Heart right ventricle (tissue), 16 donors: ENCODE measurements around the gene SIGLEC9. TPM values are rescaled to one million over a fixed set of nuclear protein-coding genes. Genes with fewer than 3 reads are reported as not detected.

Source experiments
- ATAC-seq, 8 donors: fragments of 200-7000 bp; cut with Tn5 transposase; one replicate each; pipeline ENCODE4 v1.9.1; 2020; ENCODE audit warnings: mild to moderate bottlenecking in 8 of 8, moderate library complexity in 8 of 8, moderate number of reproducible peaks in 1 of 8
- DNase-seq, 2 donors: peaks; one replicate each; pipeline ENCODE4 v3.0.0-alpha.2; 2020
- H3K27ac ChIP-seq, 10 donors: fragments of 200-600 bp; sonication (generic) in 2 of 10; one replicate each; pipeline versions ENCODE4 v1.5.0 to v1.8.0; 2020 to 2022; ENCODE audit warnings: mild to moderate bottlenecking in 3 of 10
- H3K27me3 ChIP-seq, 7 donors: fragments of 200-600 bp; one replicate each; pipeline ENCODE4 v1.8.0; 2021 to 2022; ENCODE audit warnings: mild to moderate bottlenecking in 2 of 7
- H3K36me3 ChIP-seq, 9 donors: fragments of 200-600 bp; sonication (generic) in 1 of 9; one replicate each; pipeline versions ENCODE4 v1.5.0 to v1.8.0; 2020 to 2022; ENCODE audit warnings: mild to moderate bottlenecking in 2 of 9
- H3K4me1 ChIP-seq, 9 donors: fragments of 200-600 bp; sonication (generic) in 1 of 9; one replicate each; pipeline versions ENCODE4 v1.5.0 to v1.8.0; 2020 to 2022; ENCODE audit warnings: mild to moderate bottlenecking in 4 of 9
- H3K4me3 ChIP-seq, 10 donors: fragments of 200-600 bp; sonication (generic) in 2 of 10; one replicate each; pipeline versions ENCODE4 v1.5.0 to v1.8.0; 2020 to 2022; ENCODE audit warnings: mild to moderate bottlenecking in 7 of 10, moderate library complexity in 2 of 10
- H3K9me3 ChIP-seq, 11 donors: fragments of 200-600 bp in 10 of 11; sonication (generic) in 2 of 11; one replicate each; pipeline versions ENCODE4 v1.5.0 to v1.8.0; 2013 to 2022; ENCODE audit warnings: mild to moderate bottlenecking in 2 of 11, control low read depth in 1 of 11, moderate library complexity in 1 of 11
- WGBS, 2 donors: extraction: QIAGEN DNeasy Blood & Tissue Kit; methylation state at CpG; one replicate each; pipeline ENCODE4 v1.1.7; 2013; ENCODE audit warnings: inconsistent platforms in 1 of 2; 5-methylcytosine and 5-hydroxymethylcytosine counted together
- intact Hi-C, 10 donors: fragments of 100-400 bp; cut with DNase I; formaldehyde crosslinking; loops; one replicate each; pipeline versions ENCODE4 v1.11.1 to v1.14.2; 2022
- polyA plus RNA-seq, 2 donors: library from polyadenylated mRNA; stranded (reverse); fragments of 200-250 nt; gene quantifications; one replicate each; pipeline ENCODE4 v1.2.3, GENCODE V29; 2013
- total RNA-seq, 10 donors: library from RNA; stranded (reverse); fragmentation: NEBNext Ultra II Directional in 3 of 10; extraction: Animal tissue kit (Norgen Biotek cat#: 25700) in 3 of 10; gene quantifications; one replicate each; pipeline versions ENCODE4 v1.2.1 to v1.2.4, GENCODE V29; 2021 to 2023
- TF ChIP-seq, protein P1 (sequence below), 9 donors: fragments of 200-600 bp; sonication (generic) in 2 of 9; IDR thresholded peaks; one replicate each; pipeline versions ENCODE4 v1.5.0 to v1.8.0; 2021 to 2022; ENCODE audit warnings: antibody characterized with exemption in 9 of 9, mild to moderate bottlenecking in 5 of 9, moderate library complexity in 1 of 9
- donor health status: Arrhythmogenic right ventricular cardiomyopathy.
- donor health status: ischemic (EF 13 %, LVEDD 7.1; RV severe dilation, severe dysfunction).
- donor health status: healthy with polysubstance abuse.
- donor health status: DM: no; HTN: yes; CAD: no.
- donor health status: DM: no; HTN: no; CAD: no.
- donor health status: ischemic (EF 25% LVEDD 6.9; RV normal size, moderate dysfunction).
- donor health status: ischemic (EF 25% LVEDD 5.7; RV mildly dilated, moderate dysfunction).
- donor health status: healthy.
- donor health status: DM: yes; HTN: yes; CAD: no.
- donor health status: Ischemic cardiomyopathy.
- donor health status: ischemic (EF 35%, LVEDD 5.7; RV mildly dilated, moderate dysfunction).
- donor health status: nonischemic (EF 11% LVEDD 7.7; RV severe dilation, severe dysfunction).
- donor health status: DM: yes; HTN: yes; CAD: no.
- donor health status: PGD.
- donor health status: ischemic (EF 29% LVEDD 5.4; RV normal size, mild dysfunction).
- donor health status: nonischemic (EF 23%, LVEDD 6.1; RV moderate dilation, normal function).

Gene SIGLEC9
- total and polyA plus RNA-seq, 12 donors = 0.41 to 7.0 (median 1.1) TPM; not detected in 1

DNA sequence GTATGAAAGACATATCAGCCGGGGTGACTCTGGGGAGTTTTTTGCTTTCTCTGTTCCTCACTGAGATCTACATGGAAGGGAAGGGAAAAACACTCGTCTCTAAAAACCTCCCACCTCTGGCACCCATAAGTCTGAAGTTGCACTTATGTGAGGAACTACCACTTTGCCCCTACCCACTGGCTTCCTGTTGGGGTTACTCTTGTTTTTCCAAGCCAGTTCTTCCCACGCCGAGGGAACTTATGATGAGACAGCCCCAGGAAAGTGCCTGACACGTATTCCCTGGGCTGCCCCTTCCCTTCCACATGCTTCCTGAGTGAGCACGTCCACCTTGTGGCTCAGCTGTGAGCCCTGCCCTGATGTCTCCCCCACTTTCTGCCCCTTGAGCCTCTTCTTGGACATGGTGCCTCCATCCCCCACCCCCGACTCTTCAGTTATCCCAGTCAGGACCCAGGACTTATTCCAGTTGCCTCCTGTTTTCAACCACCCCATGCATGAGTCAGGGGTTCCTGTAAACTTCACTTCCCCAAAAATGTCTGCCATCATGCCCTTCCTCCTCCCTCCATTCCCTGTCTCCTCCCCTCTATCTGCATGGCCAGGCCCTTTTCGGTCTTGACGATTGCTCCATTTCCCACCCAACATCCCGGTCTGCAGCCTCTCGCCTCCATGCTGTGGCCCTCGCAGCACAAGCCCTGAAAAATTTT is 12.3 kb downstream of the SIGLEC9 start:
- DNase-seq = peak in 1 of 2 donors; percentile 34
- peak; percentile 9 to 62 (median 52) for ATAC-seq
- peaks cover 0 to 89% (median 4%) of the 10 kb centered on the region in 9 donors for H3K4me1 ChIP-seq
- no peaks in the 10 kb centered on the region for H3K36me3 ChIP-seq
- TF ChIP-seq, protein P1, sequence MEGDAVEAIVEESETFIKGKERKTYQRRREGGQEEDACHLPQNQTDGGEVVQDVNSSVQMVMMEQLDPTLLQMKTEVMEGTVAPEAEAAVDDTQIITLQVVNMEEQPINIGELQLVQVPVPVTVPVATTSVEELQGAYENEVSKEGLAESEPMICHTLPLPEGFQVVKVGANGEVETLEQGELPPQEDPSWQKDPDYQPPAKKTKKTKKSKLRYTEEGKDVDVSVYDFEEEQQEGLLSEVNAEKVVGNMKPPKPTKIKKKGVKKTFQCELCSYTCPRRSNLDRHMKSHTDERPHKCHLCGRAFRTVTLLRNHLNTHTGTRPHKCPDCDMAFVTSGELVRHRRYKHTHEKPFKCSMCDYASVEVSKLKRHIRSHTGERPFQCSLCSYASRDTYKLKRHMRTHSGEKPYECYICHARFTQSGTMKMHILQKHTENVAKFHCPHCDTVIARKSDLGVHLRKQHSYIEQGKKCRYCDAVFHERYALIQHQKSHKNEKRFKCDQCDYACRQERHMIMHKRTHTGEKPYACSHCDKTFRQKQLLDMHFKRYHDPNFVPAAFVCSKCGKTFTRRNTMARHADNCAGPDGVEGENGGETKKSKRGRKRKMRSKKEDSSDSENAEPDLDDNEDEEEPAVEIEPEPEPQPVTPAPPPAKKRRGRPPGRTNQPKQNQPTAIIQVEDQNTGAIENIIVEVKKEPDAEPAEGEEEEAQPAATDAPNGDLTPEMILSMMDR (IDR thresholded peaks at IDR 0.05) = no peak
- peak overlapping the region in 5 of 10 donors; percentile 44 to 93 (median 53) for H3K27ac ChIP-seq
- 59 to 66% methylated on average over 12 of the region's 12 CpGs for WGBS, 2 donors
- intact Hi-C loops = no loop called here
- peaks cover 0 to 31% (median 9%) of the 10 kb centered on the region in 7 donors for H3K27me3 ChIP-seq
- no peak overlapping the region for H3K4me3 ChIP-seq
- peaks cover 0 to 11% (median 0%) of the 10 kb centered on the region in 11 donors for H3K9me3 ChIP-seq

- ATAC-seq = no peak
- no peak for DNase-seq
- H3K4me3 ChIP-seq = no peak overlapping the region
- peaks cover 0 to 11% (median 0%) of the 10 kb centered on the region in 11 donors for H3K9me3 ChIP-seq
- H3K27ac ChIP-seq = peak overlapping the region in 6 of 10 donors; percentile 9 to 93 (median 38)
- peaks cover 0 to 36% (median 10%) of the 10 kb centered on the region in 7 donors for H3K27me3 ChIP-seq
- WGBS, 2 donors = 71 to 80% methylated on average over 9 of the region's 9 CpGs
- peaks cover 0 to 88% (median 0%) of the 10 kb centered on the region in 9 donors for H3K4me1 ChIP-seq
- TF ChIP-seq, protein P1 (IDR thresholded peaks at IDR 0.05) = no peak
- intact Hi-C loops = no loop called here
- H3K36me3 ChIP-seq = no peaks in the 10 kb centered on the region
Measured at GRCh38 chr19:51137792-51138425, 13.2 kb downstream of the SIGLEC9 start.

- ATAC-seq (peak in 7 of 8 donors; percentile 48 to 73 (median 61)), DNase-seq (peak; percentile 29 to 46)
- peaks cover 0 to 11% (median 0%) of the 10 kb centered on the region in 11 donors for H3K9me3 ChIP-seq
- H3K36me3 ChIP-seq = no peaks in the 10 kb centered on the region
- peak overlapping the region in 5 of 10 donors; percentile 16 to 93 (median 33) for H3K27ac ChIP-seq
- peaks cover 0 to 40% (median 11%) of the 10 kb centered on the region in 7 donors for H3K27me3 ChIP-seq
- 63 to 70% methylated on average over 6 of the region's 6 CpGs for WGBS, 2 donors
- TF ChIP-seq, protein P1 (IDR thresholded peaks at IDR 0.05) = no peak
- H3K4me3 ChIP-seq = no peak overlapping the region
- peaks cover 0 to 90% (median 0%) of the 10 kb centered on the region in 9 donors for H3K4me1 ChIP-seq
- intact Hi-C loops = no loop called here
Measured at GRCh38 chr19:51138549-51138979, 13.9 kb downstream of the SIGLEC9 start.

DNA sequence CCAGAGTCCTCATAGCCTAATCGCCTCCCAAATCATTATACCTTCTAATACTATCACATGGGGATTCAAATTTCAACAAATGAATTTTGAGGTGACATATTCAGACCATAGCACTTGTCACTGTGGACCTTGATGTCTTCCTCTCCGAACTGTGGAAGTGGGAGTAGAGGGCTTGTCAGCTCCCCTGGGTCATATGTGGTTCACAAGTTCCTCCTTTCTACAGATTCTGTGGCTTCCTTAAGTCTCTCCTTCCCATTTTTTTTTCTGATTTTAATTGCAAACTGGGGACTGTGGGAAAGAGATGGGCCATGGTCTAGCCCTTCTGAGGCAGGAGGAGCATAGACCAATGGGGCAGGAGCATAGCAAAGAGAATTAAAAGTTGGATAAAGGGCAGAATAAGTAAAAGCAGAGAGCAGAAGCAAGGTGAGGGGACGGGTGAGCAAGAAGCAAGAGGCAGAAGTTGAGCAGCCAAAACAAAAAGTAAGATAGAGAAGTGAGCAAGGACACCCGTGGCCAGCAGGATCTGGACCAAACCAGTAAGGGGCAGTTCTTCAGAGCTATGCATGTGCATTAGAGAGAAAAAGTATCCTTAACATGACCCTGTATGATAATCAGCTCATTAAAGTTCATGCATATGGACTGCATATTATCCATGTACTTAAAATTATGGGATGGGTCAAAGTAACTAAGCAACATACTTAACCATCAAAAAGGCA is 14.8 kb downstream of the SIGLEC9 start:
- intact Hi-C loops = no loop called here
- TF ChIP-seq, protein P1 (IDR thresholded peaks at IDR 0.05) = no peak
- peak overlapping the region in 4 of 10 donors; percentile 16 to 93 (median 36) for H3K27ac ChIP-seq
- ATAC-seq (peak in 4 of 8 donors; percentile 19 to 59 (median 33)), DNase-seq (no peak)
- H3K36me3 ChIP-seq = no peaks in the 10 kb centered on the region
- H3K4me3 ChIP-seq = no peak overlapping the region
- H3K27me3 ChIP-seq = peaks cover 0 to 49% (median 11%) of the 10 kb centered on the region in 7 donors
- WGBS, 2 donors = 56 to 62% methylated on average over 4 of the region's 4 CpGs
- peaks cover 0 to 94% (median 0%) of the 10 kb centered on the region in 9 donors for H3K4me1 ChIP-seq
- H3K9me3 ChIP-seq = peaks cover 0 to 11% (median 0%) of the 10 kb centered on the region in 11 donors
